Activated CD4-positive, alpha-beta T cell treated with anti-CD3 and anti-CD28 coated beads for 36 hours (primary cell): ENCODE data around the gene IL6ST. TPM values are rescaled to one million over a fixed set of nuclear protein-coding genes. Genes with fewer than 3 reads are reported as not detected.
A peak's percentile ranks its signal among the peaks of the same experiment; 100 is the strongest.

Source experiments
- ATAC-seq: fragments of 200-7000 bp; cut with Tn5 transposase; one replicate; pipeline ENCODE4 v1.10.0; 2021; ENCODE audit warnings: mild to moderate bottlenecking, moderate library complexity
- CTCF ChIA-PET: fragments of 350-600 bp; sonication (Branson Sonifier 250); formaldehyde crosslinking; loops from one replicate; lab custom pipeline; 2021; ENCODE audit warnings: antibody characterized with exemption; lab: Charles Lee
- POLR2A ChIA-PET: fragments of 350-600 bp; sonication (Branson Sonifier 250); formaldehyde crosslinking; loops from one replicate; lab custom pipeline; 2021; ENCODE audit warnings: antibody characterized with exemption, inconsistent platforms; lab: Charles Lee
- DNase-seq: peaks from one replicate; pipeline ENCODE4 v3.0.0-alpha.2; 2020
- H3K27ac Mint-ChIP-seq: one replicate; pipeline ENCODE4 v1.8.0; 2021; ENCODE audit warnings: mixed read lengths
- H3K27me3 Mint-ChIP-seq: one replicate; pipeline ENCODE4 v1.8.0; 2021; ENCODE audit warnings: mixed read lengths
- H3K36me3 Mint-ChIP-seq: one replicate; pipeline ENCODE4 v1.8.0; 2021; ENCODE audit warnings: low read depth, mixed read lengths
- H3K4me1 Mint-ChIP-seq: one replicate; pipeline ENCODE4 v1.8.0; 2021; ENCODE audit warnings: mixed read lengths
- H3K4me3 Mint-ChIP-seq: one replicate; pipeline ENCODE4 v1.8.0; 2021; ENCODE audit warnings: mild to moderate bottlenecking, moderate library complexity, mixed read lengths
- H3K9me3 Mint-ChIP-seq: one replicate; pipeline ENCODE4 v1.8.0; 2021; ENCODE audit warnings: low read depth, mixed read lengths
- intact Hi-C, 2 experiments: fragments of 100-400 bp; cut with DNase I in 1 of 2; cut with micrococcal nuclease in 1 of 2; formaldehyde crosslinking; loops; one replicate each; pipeline versions ENCODE4 v1.14.2 to v1.15.1; 2022 to 2024; cut with DNase I, micrococcal nuclease
- total RNA-seq, 2 experiments: library from RNA; stranded (reverse); gene quantifications; one replicate each; pipeline ENCODE4 v1.2.3, GENCODE V29; 2021

Gene IL6ST
- total RNA-seq, 2 experiments from 2014 or later = 57.1 to 64.4 TPM

DNA sequence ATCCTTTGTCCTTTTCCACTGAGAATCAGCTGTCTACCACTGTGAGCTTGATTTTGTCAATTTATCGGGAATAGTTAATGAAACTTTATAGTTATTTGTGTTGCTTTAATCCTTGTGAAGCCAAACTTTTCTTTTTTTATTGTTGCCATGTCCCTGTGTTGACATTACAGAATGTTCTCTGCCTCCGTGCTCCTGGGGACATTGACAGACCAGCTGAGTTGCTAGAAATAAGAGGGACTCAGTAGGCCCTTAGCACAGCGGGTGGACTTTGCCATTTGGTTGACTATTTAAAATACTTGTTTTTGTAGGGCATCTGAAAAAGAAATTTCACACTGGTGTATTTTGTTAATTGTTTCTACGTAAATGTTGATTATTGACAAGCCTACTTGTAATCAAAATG lies 73.1 kb downstream of the IL6ST start:
- POLR2A ChIA-PET = no interaction called here
- H3K27me3 Mint-ChIP-seq = no peaks in the 10 kb centered on the region
- DNase-seq = no peak
- H3K36me3 Mint-ChIP-seq = no peaks in the 10 kb centered on the region
- CTCF ChIA-PET = interaction anchor here (0.6 to 1.1 kb wide), 3 partner anchors 14 to 130 kb away, joined by 3 to 4 read pairs (median 3); no protein-coding TSS in a partner anchor
- no peak for ATAC-seq
- intact Hi-C loops = no loop called here
- H3K27ac Mint-ChIP-seq = no peak overlapping the region
- H3K4me1 Mint-ChIP-seq = peaks cover 18% of the 10 kb centered on the region
- no peak overlapping the region for H3K4me3 Mint-ChIP-seq
- H3K9me3 Mint-ChIP-seq = no peaks in the 10 kb centered on the region

- H3K4me3 Mint-ChIP-seq = no peak overlapping the region
- intact Hi-C loops = no loop called here
- ChIA-PET POLR2A (interaction anchor here (0.6 kb wide), 1 partner anchor 10 kb away, joined by 3 read pairs; no protein-coding TSS in a partner anchor), CTCF (interaction anchor here (0.6 to 1.1 kb wide), 4 partner anchors 15 to 362 kb away, joined by 3 to 4 read pairs (median 3); no protein-coding TSS in a partner anchor)
- H3K36me3 Mint-ChIP-seq = no peaks in the 10 kb centered on the region
- H3K27ac Mint-ChIP-seq = no peak overlapping the region
- H3K4me1 Mint-ChIP-seq = peaks cover 18% of the 10 kb centered on the region
- no peaks in the 10 kb centered on the region for H3K27me3 Mint-ChIP-seq
- no peaks in the 10 kb centered on the region for H3K9me3 Mint-ChIP-seq
- no peak for DNase-seq
- ATAC-seq = no peak
Measured at GRCh38 chr5:55920784-55921183, 74.0 kb downstream of the IL6ST start.

DNA sequence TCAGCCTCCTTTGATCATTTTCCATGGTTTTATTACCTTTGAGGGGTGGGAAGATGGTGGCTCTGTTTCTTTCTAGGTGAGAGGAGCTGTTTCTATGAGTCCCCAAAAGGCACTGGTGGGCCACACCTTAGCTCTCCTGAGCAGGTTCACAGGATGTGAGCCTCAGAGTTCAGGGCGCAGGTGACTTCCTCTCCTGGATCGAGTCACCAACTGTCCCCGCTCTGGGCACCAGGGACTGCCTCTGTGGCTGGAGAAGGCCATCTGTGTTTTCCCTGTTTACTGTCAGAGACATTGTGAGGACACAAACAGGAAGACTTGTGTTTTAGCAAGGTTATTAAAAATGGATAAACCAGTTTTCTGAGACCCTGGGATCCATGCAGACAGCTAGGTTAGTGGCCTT lies 75.1 kb downstream of the IL6ST start:
- CTCF ChIA-PET = interaction anchor here (0.6 to 1.1 kb wide), 4 partner anchors 12 to 363 kb away, joined by 3 to 4 read pairs (median 3); no protein-coding TSS in a partner anchor
- DNase-seq = no peak
- no peaks in the 10 kb centered on the region for H3K9me3 Mint-ChIP-seq
- no peaks in the 10 kb centered on the region for H3K36me3 Mint-ChIP-seq
- no peaks in the 10 kb centered on the region for H3K27me3 Mint-ChIP-seq
- H3K4me3 Mint-ChIP-seq = no peak overlapping the region
- no peak for ATAC-seq
- no peak overlapping the region for H3K27ac Mint-ChIP-seq
- intact Hi-C loops = loop anchor here in 1 of 2 experiments (5.0 kb wide), 1 partner anchor 747 kb away; the partner anchor contains the start of gene CDC20B
- POLR2A ChIA-PET = no interaction called here
- H3K4me1 Mint-ChIP-seq = peaks cover 18% of the 10 kb centered on the region

GRCh38 chr5:55918087-55919035 lies 76.4 kb downstream of the IL6ST start:
- Mint-ChIP-seq H3K27me3 (no peaks in the 10 kb centered on the region), H3K36me3 (no peaks in the 10 kb centered on the region), H3K27ac (no peak overlapping the region), H3K4me3 (no peak overlapping the region), H3K9me3 (no peaks in the 10 kb centered on the region), H3K4me1 (peaks cover 15% of the 10 kb centered on the region)
- CTCF ChIA-PET = interaction anchor here (0.5 to 0.9 kb wide), 2 partner anchors 17 to 1571 kb away, joined by 3 to 4 read pairs; no protein-coding TSS in a partner anchor
- peak; percentile 45 for DNase-seq
- POLR2A ChIA-PET = no interaction called here
- intact Hi-C loops = loop anchor here in 1 of 2 experiments (5.0 kb wide), 1 partner anchor 746 kb away; the partner anchor contains the start of gene CDC20B
- ATAC-seq = peak; percentile 83

GRCh38 chr5:55917402-55918086 lies 77.2 kb downstream of the IL6ST start:
- DNase-seq (no peak), ATAC-seq (no peak)
- Mint-ChIP-seq H3K9me3 (no peaks in the 10 kb centered on the region), H3K27me3 (no peaks in the 10 kb centered on the region), H3K27ac (no peak overlapping the region), H3K4me1 (peaks cover 10% of the 10 kb centered on the region), H3K4me3 (no peak overlapping the region), H3K36me3 (no peaks in the 10 kb centered on the region)
- ChIA-PET CTCF (interaction anchor here (0.5 to 0.9 kb wide), 2 partner anchors 16 to 1571 kb away, joined by 3 to 4 read pairs; no protein-coding TSS in a partner anchor), POLR2A (no interaction called here)
- intact Hi-C loops = loop anchor here in 1 of 2 experiments (5.0 kb wide), 1 partner anchor 745 kb away; the partner anchor contains the start of gene CDC20B

- H3K9me3 Mint-ChIP-seq = no peaks in the 10 kb centered on the region
- H3K4me3 Mint-ChIP-seq = no peak overlapping the region
- ChIA-PET POLR2A (interaction anchor here (0.5 kb wide), 1 partner anchor 143 kb away, joined by 3 read pairs; no protein-coding TSS in a partner anchor), CTCF (no interaction called here)
- ATAC-seq (no peak), DNase-seq (no peak)
- peaks cover 13% of the 10 kb centered on the region for H3K4me1 Mint-ChIP-seq
- H3K27me3 Mint-ChIP-seq = no peaks in the 10 kb centered on the region
- no peak overlapping the region for H3K27ac Mint-ChIP-seq
- intact Hi-C loops = loop anchor here in 1 of 2 experiments (5.0 kb wide), 1 partner anchor 745 kb away; the partner anchor contains the start of gene CDC20B
- no peaks in the 10 kb centered on the region for H3K36me3 Mint-ChIP-seq
Measured at GRCh38 chr5:55916986-55917385, 77.8 kb downstream of the IL6ST start.

DNA sequence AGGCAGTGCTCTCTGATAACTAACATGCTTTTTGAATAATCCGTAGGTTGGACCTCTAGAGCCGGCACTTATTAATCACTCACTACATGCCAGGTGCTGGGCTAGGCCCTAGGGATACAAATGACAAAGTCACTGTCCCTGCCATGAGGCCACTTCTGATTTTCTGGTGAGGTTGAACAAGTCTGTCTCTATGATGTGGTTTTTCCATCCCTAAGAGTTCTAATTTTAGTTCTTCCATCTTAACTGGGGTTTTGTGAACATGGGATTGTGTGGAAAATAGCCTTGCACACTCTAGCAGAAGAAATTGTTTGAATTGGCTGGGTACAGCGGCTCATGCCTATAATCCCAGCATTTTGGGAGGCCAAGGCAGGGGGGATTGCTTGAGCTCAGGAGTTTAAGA lies 79.0 kb downstream of the IL6ST start:
- CTCF ChIA-PET = interaction anchor here (0.6 kb wide), 1 partner anchor 21 kb away, joined by 3 read pairs; no protein-coding TSS in a partner anchor
- Mint-ChIP-seq H3K4me3 (no peak overlapping the region), H3K4me1 (peaks cover 15% of the 10 kb centered on the region), H3K27ac (no peak overlapping the region), H3K36me3 (no peaks in the 10 kb centered on the region), H3K27me3 (no peaks in the 10 kb centered on the region), H3K9me3 (no peaks in the 10 kb centered on the region)
- DNase-seq (no peak), ATAC-seq (no peak)
- intact Hi-C loops = loop anchor here in 1 of 2 experiments (5.0 kb wide), 1 partner anchor 743 kb away; the partner anchor contains the start of gene CDC20B
- POLR2A ChIA-PET = no interaction called here

- ChIA-PET POLR2A (no interaction called here), CTCF (no interaction called here)
- Mint-ChIP-seq H3K27me3 (no peaks in the 10 kb centered on the region), H3K4me1 (peaks cover 15% of the 10 kb centered on the region), H3K27ac (no peak overlapping the region), H3K4me3 (no peak overlapping the region), H3K9me3 (no peaks in the 10 kb centered on the region), H3K36me3 (no peaks in the 10 kb centered on the region)
- ATAC-seq = no peak
- no peak for DNase-seq
- intact Hi-C loops = loop anchor here in 1 of 2 experiments (5.0 kb wide), 1 partner anchor 743 kb away; the partner anchor contains the start of gene CDC20B
Measured at GRCh38 chr5:55914971-55915370, 79.8 kb downstream of the IL6ST start.

DNA sequence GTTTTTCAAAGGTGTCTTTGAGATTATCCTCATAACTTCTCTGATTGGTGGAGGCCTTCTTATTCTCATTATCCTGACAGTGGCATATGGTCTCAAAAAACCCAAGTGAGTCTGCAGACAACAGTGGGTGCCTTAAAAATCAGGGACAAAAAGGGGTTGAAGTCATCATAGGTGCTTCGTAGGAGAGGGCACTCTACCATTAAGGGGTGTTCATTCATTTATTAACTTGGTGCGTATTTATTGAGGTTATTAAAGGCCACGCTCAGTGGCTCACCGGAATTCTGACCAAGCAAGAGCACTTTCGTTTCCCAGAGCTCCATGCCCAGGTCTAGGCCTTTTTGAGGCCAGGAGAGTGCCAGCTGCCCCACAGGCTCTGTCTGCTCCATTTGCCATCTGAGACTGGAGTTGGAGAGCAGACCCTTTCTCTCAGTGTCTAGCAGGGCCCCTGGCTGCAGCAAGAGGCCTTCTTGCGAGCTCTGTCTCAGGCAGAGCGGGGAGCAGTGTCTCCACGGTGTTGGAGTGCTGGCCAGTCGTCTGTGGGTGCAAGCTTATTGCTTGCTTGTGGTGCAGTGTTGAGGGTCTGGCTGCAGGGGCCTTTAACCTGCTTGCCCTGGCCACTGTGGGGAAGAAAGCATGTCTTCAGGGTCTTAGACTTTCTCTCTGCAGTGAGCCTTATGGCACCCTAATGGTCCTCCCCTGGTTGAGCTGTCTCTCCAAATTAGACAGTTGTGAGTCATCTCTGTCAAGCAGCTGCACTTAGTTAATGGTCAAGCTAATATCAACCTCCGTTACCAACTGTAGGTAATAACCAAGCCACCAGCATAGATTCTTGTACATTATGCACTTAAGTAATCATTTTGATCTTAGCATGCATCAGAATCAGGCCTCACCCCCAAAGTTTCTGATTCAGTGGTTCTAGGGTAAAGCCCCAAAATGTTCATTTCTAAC lies 81.0 kb downstream of the IL6ST start:
- DNase-seq = no peak
- intact Hi-C loops = no loop called here
- ChIA-PET CTCF (interaction anchor here (0.9 kb wide), 1 partner anchor 14 kb away, joined by 3 read pairs; no protein-coding TSS in a partner anchor), POLR2A (no interaction called here)
- Mint-ChIP-seq H3K36me3 (no peaks in the 10 kb centered on the region), H3K9me3 (no peaks in the 10 kb centered on the region), H3K4me1 (peaks cover 7% of the 10 kb centered on the region), H3K27me3 (no peaks in the 10 kb centered on the region), H3K4me3 (no peak overlapping the region), H3K27ac (no peak overlapping the region)
- no peak for ATAC-seq
